HG03558 (cell line): ENCODE data around the gene LGI1.

ENCODE experiments used
- ATAC-seq: cut with Tn5 transposase; IDR thresholded peaks from one replicate; pipeline ENCODE4 v1.9.1; 2021; ENCODE audit warnings: moderate number of reproducible peaks; ENCODE audit not compliant: unreplicated experiment; ENCODE audit errors: extremely low read depth

LGI1 gene

GRCh38 chr10:93844979-93845626, 87.4 kb downstream of the LGI1 start:
- no peak for ATAC-seq
